Activated naive CD8-positive, alpha-beta T cell treated with anti-CD3 and anti-CD28 coated beads for 36 hours (primary cell): ENCODE data around the gene ELFN2. TPM values are rescaled to one million over a fixed set of nuclear protein-coding genes. Genes with fewer than 3 reads are reported as not detected.
"Not testable (repeated sequence)": the region's sequence is repeated elsewhere in the genome, so short reads cannot be mapped to it uniquely, and the experiment has no call there.

ENCODE experiments used
- DNase-seq: peaks from one replicate; pipeline ENCODE4 v3.0.0; 2021
- H3K27ac Mint-ChIP-seq: one replicate; pipeline ENCODE4 v1.8.0; 2022; ENCODE audit warnings: mild to moderate bottlenecking, moderate library complexity, mixed read lengths
- H3K27me3 Mint-ChIP-seq: one replicate; pipeline ENCODE4 v1.8.0; 2022; ENCODE audit warnings: mild to moderate bottlenecking, mixed read lengths
- H3K36me3 Mint-ChIP-seq: one replicate; pipeline ENCODE4 v1.8.0; 2021; ENCODE audit warnings: mild to moderate bottlenecking, mixed read lengths
- H3K4me1 Mint-ChIP-seq: one replicate; pipeline ENCODE4 v1.8.0; 2021; ENCODE audit warnings: mixed read lengths
- H3K4me3 Mint-ChIP-seq: one replicate; pipeline ENCODE4 v1.8.0; 2022; ENCODE audit warnings: mild to moderate bottlenecking, moderate library complexity, mixed read lengths
- H3K9me3 Mint-ChIP-seq: one replicate; pipeline ENCODE4 v1.8.0; 2022; ENCODE audit warnings: mixed read lengths
- total RNA-seq, 2 experiments: library from RNA; stranded (reverse); gene quantifications; one replicate each; pipeline ENCODE4 v1.2.3, GENCODE V29; 2021

The ELFN2 gene
- total RNA-seq, 2 experiments from 2014 or later, result 0.06 to 0.20 TPM

DNA sequence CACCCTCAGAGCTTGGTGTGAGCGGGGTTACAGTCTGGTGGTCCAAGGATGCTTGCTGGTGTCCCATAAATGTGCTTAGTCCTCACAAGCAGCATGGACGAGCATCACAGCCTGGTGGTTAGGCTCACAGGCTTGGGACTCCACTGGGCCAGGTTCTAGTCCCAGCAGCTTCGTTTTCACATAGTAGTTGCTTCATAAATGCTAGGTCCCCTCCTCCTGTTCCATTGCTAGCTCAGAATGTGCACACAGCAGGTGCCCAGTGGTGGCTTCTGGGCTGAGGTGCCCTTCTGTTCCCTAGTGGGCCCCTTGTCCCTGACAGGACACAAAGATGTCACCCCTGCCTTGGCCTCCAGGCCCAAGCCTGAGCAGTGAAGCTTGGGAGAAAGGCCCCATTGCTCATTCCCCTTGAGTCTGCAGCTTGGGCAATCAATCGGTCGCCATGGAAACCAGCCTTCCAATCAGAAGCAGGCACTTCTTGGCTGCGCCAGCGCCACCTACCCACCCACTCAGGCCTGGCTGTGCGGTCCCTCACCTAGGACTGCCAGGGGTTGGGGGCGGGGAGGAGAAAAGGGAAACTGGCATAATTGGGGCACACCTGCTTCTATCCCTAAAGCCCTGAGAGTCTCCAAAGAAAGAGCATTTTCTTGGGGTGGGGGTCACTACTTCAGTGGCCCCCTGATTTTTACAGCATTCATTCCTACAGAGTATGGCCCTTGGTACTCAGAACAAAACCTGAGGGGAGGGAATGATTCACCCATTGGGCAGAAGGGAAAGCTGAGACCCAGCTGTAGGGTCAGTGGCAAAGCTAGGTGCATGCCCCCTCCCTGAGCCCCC lies 96.9 kb downstream of the ELFN2 start:
- peak; percentile 48 for DNase-seq
- peaks cover 81% of the 10 kb centered on the region for H3K27me3 Mint-ChIP-seq
- no peaks in the 10 kb centered on the region for H3K36me3 Mint-ChIP-seq
- no peak overlapping the region for H3K27ac Mint-ChIP-seq
- H3K9me3 Mint-ChIP-seq, result no peaks in the 10 kb centered on the region
- no peak overlapping the region for H3K4me3 Mint-ChIP-seq
- H3K4me1 Mint-ChIP-seq, result peaks cover 6% of the 10 kb centered on the region

DNA sequence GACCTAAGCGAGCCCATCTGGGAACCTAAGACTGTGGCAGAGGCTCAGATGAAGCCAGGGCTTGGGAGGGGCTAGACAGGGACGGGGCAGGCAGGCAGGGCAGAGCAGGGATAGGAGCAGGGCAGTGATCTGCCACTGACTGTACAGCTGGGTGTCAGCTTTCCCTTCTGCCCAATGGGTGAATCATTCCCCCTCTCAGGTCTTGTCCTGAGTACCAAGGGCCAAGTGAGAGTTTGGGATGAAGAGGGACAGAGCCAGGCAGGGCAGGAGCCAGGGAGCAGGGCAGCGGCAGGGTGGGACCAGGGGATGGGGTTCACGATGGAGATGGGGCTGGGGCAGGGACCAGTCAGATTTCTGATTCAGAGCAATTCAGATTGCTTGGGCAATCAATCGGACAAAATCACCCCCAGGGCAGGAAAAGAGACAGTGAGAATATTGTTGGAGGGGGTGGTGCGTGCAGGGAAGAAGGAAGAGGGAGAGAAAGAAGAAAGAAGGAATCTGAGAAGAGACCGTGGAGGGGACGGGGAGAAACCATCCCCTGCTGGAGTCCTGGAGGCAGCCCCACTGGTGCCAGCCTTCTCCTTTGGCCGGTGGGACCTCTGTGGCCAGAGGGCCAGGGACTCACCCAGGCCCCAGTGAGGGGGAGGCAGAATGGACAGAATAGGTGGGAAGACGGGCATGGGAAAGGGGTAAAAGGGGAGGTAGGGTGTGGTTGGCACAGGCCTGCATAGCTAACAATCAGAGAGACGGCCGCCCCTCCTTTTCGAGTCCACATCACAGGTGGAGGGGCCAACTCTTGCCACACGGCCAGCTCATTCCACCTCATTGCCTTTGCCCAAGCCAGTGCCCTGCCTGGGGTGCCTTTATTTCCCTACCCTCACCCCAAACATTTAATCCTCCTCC lies 97.8 kb downstream of the ELFN2 start:
- no peak for DNase-seq
- H3K27me3 Mint-ChIP-seq, result peaks cover 77% of the 10 kb centered on the region
- H3K4me3 Mint-ChIP-seq, result no peak overlapping the region
- H3K36me3 Mint-ChIP-seq, result no peaks in the 10 kb centered on the region
- no peaks in the 10 kb centered on the region for H3K9me3 Mint-ChIP-seq
- H3K27ac Mint-ChIP-seq, result no peak overlapping the region
- H3K4me1 Mint-ChIP-seq, result peaks cover 4% of the 10 kb centered on the region

- not testable (repeated sequence) for H3K27ac Mint-ChIP-seq, H3K9me3 Mint-ChIP-seq, DNase-seq, H3K4me1 Mint-ChIP-seq, H3K36me3 Mint-ChIP-seq, H3K4me3 Mint-ChIP-seq
- peaks cover 77% of the 10 kb centered on the region for H3K27me3 Mint-ChIP-seq
Measured at GRCh38 chr22:37328538-37329237, 98.6 kb downstream of the ELFN2 start.

GRCh38 chr22:37328017-37328416 lies 99.3 kb downstream of the ELFN2 start:
- no peak overlapping the region for H3K27ac Mint-ChIP-seq
- peaks cover 73% of the 10 kb centered on the region for H3K27me3 Mint-ChIP-seq
- no peaks in the 10 kb centered on the region for H3K9me3 Mint-ChIP-seq

DNA sequence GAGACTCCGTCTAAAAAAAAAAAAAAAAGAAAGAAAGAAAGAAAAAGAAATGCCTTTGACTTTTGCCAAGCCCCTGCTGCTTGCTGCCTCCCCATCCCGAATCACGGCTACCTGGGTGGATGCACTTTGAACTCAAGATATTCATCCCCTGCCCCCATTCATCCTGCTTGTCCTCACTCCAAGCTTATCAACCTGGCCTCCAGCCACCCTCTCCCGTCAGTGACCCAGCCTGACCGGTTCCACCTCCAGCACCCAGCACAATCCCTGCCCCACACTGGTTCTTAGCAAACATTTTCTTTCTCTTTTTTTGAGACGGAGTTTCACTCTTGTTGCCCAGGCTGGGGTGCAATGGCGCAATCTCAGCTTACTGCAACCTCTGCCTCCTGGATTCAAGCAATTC lies 100.6 kb downstream of the ELFN2 start:
- Mint-ChIP-seq H3K36me3 (no peaks in the 10 kb centered on the region), H3K4me1 (peaks cover 1% of the 10 kb centered on the region), H3K27me3 (peaks cover 64% of the 10 kb centered on the region), H3K9me3 (no peaks in the 10 kb centered on the region), H3K4me3 (no peak overlapping the region), H3K27ac (no peak overlapping the region)
- DNase-seq, result no peak

More at GRCh38 chr22:37328017-37328416, 99.3 kb downstream of the ELFN2 start:
- Mint-ChIP-seq H3K4me3 (no peak overlapping the region), H3K4me1 (peaks cover 1% of the 10 kb centered on the region), H3K36me3 (no peaks in the 10 kb centered on the region)
- DNase-seq, result no peak

DNA sequence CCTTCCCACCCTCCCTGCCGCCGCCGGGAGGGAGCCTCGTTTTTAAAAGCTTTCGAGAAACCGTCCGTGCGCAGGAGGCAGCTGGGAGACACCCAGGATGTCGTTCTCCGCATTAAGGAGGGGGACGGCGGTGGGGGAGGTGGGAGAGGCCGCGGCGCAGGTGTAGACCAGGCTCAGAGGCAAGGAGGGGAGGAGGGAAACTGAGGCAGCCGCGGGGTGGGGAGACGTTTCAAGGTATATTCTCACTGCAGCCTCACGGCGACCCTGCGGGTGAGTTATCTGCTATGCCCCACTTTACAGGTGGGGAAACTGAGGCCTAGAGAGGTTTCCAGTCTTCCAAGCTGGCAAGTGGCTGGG lies 102.3 kb downstream of the ELFN2 start:
- Mint-ChIP-seq H3K27me3 (peaks cover 55% of the 10 kb centered on the region), H3K4me1 (peaks cover 1% of the 10 kb centered on the region), H3K9me3 (no peaks in the 10 kb centered on the region), H3K36me3 (no peaks in the 10 kb centered on the region), H3K27ac (no peak overlapping the region), H3K4me3 (no peak overlapping the region)
- DNase-seq, result no peak

- H3K4me1 Mint-ChIP-seq, result peaks cover 1% of the 10 kb centered on the region
- peaks cover 49% of the 10 kb centered on the region for H3K27me3 Mint-ChIP-seq
- H3K36me3 Mint-ChIP-seq, result no peaks in the 10 kb centered on the region
- H3K27ac Mint-ChIP-seq, result no peak overlapping the region
- no peak for DNase-seq
- H3K9me3 Mint-ChIP-seq, result no peaks in the 10 kb centered on the region
- H3K4me3 Mint-ChIP-seq, result no peak overlapping the region
Measured at GRCh38 chr22:37324340-37325038, 102.8 kb downstream of the ELFN2 start.

DNA sequence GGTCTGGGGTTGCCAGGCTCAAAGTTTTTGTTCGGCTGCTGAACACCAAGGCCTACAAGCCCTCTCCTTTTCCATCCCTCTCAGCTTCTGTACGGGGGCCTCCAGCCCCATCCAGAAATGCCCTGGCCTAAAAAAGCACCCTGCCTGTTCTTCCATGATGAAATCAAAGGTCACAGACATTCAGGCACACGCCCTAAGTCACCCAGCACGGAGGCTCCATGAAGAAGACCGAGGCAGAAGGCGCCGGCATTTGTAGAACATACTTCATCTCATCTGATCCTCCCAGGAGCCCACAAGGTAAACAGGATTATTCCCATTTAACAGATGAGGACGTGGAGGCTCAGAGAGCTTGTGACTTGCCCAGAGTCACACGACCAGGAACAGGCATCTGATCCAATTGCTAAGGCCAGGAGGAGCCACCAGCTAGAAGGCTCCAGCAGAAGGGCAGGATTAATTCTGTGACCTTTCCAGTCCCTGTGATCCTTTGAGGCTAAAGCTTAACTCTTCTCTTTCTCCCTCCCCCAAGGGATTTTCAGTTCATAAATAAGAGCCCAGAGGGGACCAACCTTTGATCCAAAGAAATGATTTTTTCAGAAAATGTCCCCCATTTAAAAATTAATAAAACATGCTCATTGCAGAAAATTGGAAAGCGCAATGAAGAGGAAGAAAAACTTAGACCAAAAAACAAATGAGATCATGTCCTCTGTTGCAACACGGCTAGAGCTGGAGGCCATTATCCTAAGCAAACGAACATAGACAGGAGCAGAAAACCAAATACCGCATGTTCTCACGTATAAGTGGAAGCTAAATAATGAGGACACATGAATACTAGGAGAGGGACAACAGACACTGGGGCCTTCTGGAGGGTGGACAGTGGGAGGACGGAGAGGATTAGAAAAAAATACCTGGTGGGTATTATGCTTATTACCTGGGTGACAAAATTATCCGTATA lies 106.3 kb downstream of the ELFN2 start:
- Mint-ChIP-seq H3K4me1 (peaks cover 5% of the 10 kb centered on the region), H3K36me3 (no peaks in the 10 kb centered on the region), H3K27me3 (peaks cover 17% of the 10 kb centered on the region), H3K4me3 (no peak overlapping the region), H3K27ac (no peak overlapping the region), H3K9me3 (no peaks in the 10 kb centered on the region)
- DNase-seq, result no peak

GRCh38 chr22:37319469-37319868 lies 107.8 kb downstream of the ELFN2 start:
- peaks cover 15% of the 10 kb centered on the region for H3K4me1 Mint-ChIP-seq
- no peak for DNase-seq
- no peaks in the 10 kb centered on the region for H3K9me3 Mint-ChIP-seq
- H3K27me3 Mint-ChIP-seq, result peaks cover 14% of the 10 kb centered on the region
- H3K4me3 Mint-ChIP-seq, result no peak overlapping the region
- no peaks in the 10 kb centered on the region for H3K36me3 Mint-ChIP-seq
- H3K27ac Mint-ChIP-seq, result no peak overlapping the region

- no peak for DNase-seq
- H3K4me1 Mint-ChIP-seq, result peaks cover 21% of the 10 kb centered on the region
- H3K27me3 Mint-ChIP-seq, result peaks cover 5% of the 10 kb centered on the region
- H3K4me3 Mint-ChIP-seq, result no peak overlapping the region
- H3K9me3 Mint-ChIP-seq, result no peaks in the 10 kb centered on the region
- no peaks in the 10 kb centered on the region for H3K36me3 Mint-ChIP-seq
- no peak overlapping the region for H3K27ac Mint-ChIP-seq
Measured at GRCh38 chr22:37318364-37319109, 108.7 kb downstream of the ELFN2 start.
